Astrocyte (in vitro differentiated cells and primary cell): ENCODE measurements around the gene ARMH4. TPM values are rescaled to one million over a fixed set of nuclear protein-coding genes. Genes with fewer than 3 reads are reported as not detected.

Experiments used
- DNase-seq: peaks from one replicate; pipeline ENCODE4 v3.0.0-alpha.2; 2010; ENCODE audit warnings: low read depth
- FAIRE-seq: peaks from 2 replicates; lab custom pipeline; 2011; peaks lifted over from hg19 to GRCh38; lab: Jason Lieb, UNC
- H2AFZ ChIP-seq: 2 replicates; pipeline ENCODE4 v1.6.0; 2012; ENCODE audit warnings: low read depth, low read length, inconsistent platforms
- H3K27ac ChIP-seq: 2 replicates; pipeline ENCODE4 v1.5.1; 2011; ENCODE audit warnings: low read depth, low read length, inconsistent platforms
- H3K27me3 ChIP-seq: 2 replicates; pipeline ENCODE4 v1.6.0; 2011; ENCODE audit warnings: low read length, inconsistent platforms; ENCODE audit not compliant: insufficient read depth
- H3K36me3 ChIP-seq: 2 replicates; pipeline ENCODE4 v1.5.1; 2011; ENCODE audit warnings: low read length, inconsistent platforms; ENCODE audit not compliant: insufficient read depth
- H3K4me1 ChIP-seq: 2 replicates; pipeline ENCODE4 v1.5.1; 2011; ENCODE audit warnings: low read length, inconsistent platforms; ENCODE audit not compliant: insufficient read depth
- H3K4me2 ChIP-seq: 2 replicates; pipeline ENCODE4 v1.6.0; 2012; ENCODE audit warnings: low read length, inconsistent platforms
- H3K4me3 ChIP-seq: 2 replicates; pipeline ENCODE4 v1.5.1; 2011; ENCODE audit warnings: low read depth, mild to moderate bottlenecking, low read length, inconsistent platforms; ENCODE audit not compliant: insufficient read depth
- H3K79me2 ChIP-seq: 2 replicates; pipeline ENCODE4 v1.6.0; 2012; ENCODE audit warnings: mild to moderate bottlenecking, low read length, inconsistent platforms; ENCODE audit not compliant: insufficient read depth
- H3K9ac ChIP-seq: 2 replicates; pipeline ENCODE4 v1.6.0; 2012; ENCODE audit warnings: mild to moderate bottlenecking, low read length, inconsistent platforms
- H3K9me3 ChIP-seq: 2 replicates; pipeline ENCODE4 v1.5.1; 2012; ENCODE audit warnings: low read depth, mild to moderate bottlenecking, low read length, inconsistent platforms; ENCODE audit not compliant: insufficient read depth
- H4K20me1 ChIP-seq: 2 replicates; pipeline ENCODE4 v1.6.0; 2012; ENCODE audit warnings: low read length, inconsistent platforms; ENCODE audit not compliant: insufficient read depth
- H3K27ac Mint-ChIP-seq: one replicate; pipeline ENCODE4 v1.8.0; 2021; ENCODE audit warnings: mild to moderate bottlenecking, mixed read lengths; ENCODE audit not compliant: unreplicated experiment
- H3K27me3 Mint-ChIP-seq: one replicate; pipeline ENCODE4 v1.8.0; 2021; ENCODE audit warnings: low read depth, mixed read lengths; ENCODE audit not compliant: unreplicated experiment
- H3K36me3 Mint-ChIP-seq: one replicate; pipeline ENCODE4 v1.8.0; 2021; ENCODE audit warnings: low read depth, mixed read lengths; ENCODE audit not compliant: unreplicated experiment
- H3K4me1 Mint-ChIP-seq: one replicate; pipeline ENCODE4 v1.8.0; 2021; ENCODE audit warnings: low read depth, mixed read lengths; ENCODE audit not compliant: unreplicated experiment
- H3K4me3 Mint-ChIP-seq: one replicate; pipeline ENCODE4 v1.8.0; 2021; ENCODE audit warnings: mild to moderate bottlenecking, moderate library complexity, mixed read lengths; ENCODE audit not compliant: unreplicated experiment
- H3K9me3 Mint-ChIP-seq: one replicate; pipeline ENCODE4 v1.8.0; 2021; ENCODE audit warnings: mild to moderate bottlenecking, mixed read lengths; ENCODE audit not compliant: unreplicated experiment
- EZH2 ChIP-seq: IDR thresholded peaks from 2 replicates; pipeline ENCODE4 v1.6.1; 2012; ENCODE audit warnings: mild to moderate bottlenecking, low read length, inconsistent platforms; ENCODE audit not compliant: insufficient read depth
- total RNA-seq: library from RNA; stranded (reverse); gene quantifications from 2 replicates; pipeline ENCODE4 v1.2.1, GENCODE V29; 2021
- TF ChIP-seq, protein P1 (sequence below): IDR thresholded peaks from 2 replicates; pipeline ENCODE4 v1.5.1; 2011; ENCODE audit warnings: low read depth, mild to moderate bottlenecking, inconsistent platforms, low read length, moderate library complexity; ENCODE audit not compliant: insufficient read depth

Gene ARMH4
- total RNA-seq, 1 donor from 2014 or later, result 19.3 TPM

DNA sequence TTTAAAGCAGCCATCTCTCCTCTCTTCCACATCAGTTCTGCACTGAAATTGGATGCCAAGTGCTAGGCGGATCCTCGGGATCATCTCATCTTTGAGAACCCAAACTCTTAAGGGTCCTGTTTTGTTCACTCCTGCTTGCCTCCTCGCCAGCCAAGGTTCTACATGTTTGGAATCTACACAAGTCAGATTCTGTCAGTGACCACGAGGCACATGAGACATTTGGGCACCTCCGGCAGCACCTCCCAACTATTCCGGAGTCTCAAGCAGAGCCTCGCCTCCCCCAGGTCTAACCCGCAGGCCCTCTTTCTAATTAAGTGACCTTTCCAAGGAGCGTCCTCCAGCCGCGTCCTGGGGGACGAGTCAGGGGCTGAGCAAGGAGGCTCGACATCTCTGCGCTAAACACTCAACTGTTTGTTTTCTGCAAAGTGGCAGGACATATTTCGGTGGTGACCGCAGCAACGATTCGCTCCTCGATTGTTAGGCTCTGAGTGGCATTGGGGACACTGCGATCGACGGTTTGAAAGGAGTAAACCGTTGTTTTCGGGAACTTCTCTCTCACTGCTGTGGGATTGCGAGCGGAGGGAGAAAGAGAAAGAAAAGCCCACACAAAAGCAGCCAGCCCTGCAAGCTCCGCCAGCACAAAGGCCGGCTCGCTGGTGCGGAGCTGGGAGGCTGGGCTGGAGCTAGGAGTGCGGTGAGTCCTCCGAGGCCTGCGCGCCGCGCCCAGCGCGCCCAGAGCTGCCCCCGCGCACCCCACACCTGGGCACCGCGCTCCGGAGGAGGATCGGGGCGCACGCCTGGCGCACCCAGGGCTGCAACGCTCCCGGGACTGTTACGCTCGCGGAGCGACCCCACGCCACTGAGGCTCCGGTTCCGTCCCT, 640 bp downstream of the ARMH4 start:
- H3K4me2 ChIP-seq, result peak overlapping the region; percentile 87
- H3K27me3 ChIP-seq, result peaks cover 21% of the 10 kb centered on the region
- H4K20me1 ChIP-seq, result no peaks in the 10 kb centered on the region
- H3K4me3 Mint-ChIP-seq, result peak overlapping the region; percentile 89
- peak overlapping the region; percentile 41 for H3K27ac Mint-ChIP-seq
- peak overlapping the region; percentile 82 for H3K9ac ChIP-seq
- no peak overlapping the region for H3K27ac ChIP-seq
- H3K4me1 ChIP-seq, result peaks cover 9% of the 10 kb centered on the region
- H3K36me3 ChIP-seq, result no peaks in the 10 kb centered on the region
- H3K4me1 Mint-ChIP-seq, result peaks cover 9% of the 10 kb centered on the region
- peak overlapping the region; percentile 95 for H2AFZ ChIP-seq
- peak overlapping the region; percentile 90 for H3K4me3 ChIP-seq
- DNase-seq (peak; percentile 35), FAIRE-seq (no peak)
- no peaks in the 10 kb centered on the region for H3K9me3 ChIP-seq
- H3K9me3 Mint-ChIP-seq, result no peaks in the 10 kb centered on the region
- no peaks in the 10 kb centered on the region for H3K79me2 ChIP-seq
- no peak for TF ChIP-seq EZH2
- TF ChIP-seq, protein P1, sequence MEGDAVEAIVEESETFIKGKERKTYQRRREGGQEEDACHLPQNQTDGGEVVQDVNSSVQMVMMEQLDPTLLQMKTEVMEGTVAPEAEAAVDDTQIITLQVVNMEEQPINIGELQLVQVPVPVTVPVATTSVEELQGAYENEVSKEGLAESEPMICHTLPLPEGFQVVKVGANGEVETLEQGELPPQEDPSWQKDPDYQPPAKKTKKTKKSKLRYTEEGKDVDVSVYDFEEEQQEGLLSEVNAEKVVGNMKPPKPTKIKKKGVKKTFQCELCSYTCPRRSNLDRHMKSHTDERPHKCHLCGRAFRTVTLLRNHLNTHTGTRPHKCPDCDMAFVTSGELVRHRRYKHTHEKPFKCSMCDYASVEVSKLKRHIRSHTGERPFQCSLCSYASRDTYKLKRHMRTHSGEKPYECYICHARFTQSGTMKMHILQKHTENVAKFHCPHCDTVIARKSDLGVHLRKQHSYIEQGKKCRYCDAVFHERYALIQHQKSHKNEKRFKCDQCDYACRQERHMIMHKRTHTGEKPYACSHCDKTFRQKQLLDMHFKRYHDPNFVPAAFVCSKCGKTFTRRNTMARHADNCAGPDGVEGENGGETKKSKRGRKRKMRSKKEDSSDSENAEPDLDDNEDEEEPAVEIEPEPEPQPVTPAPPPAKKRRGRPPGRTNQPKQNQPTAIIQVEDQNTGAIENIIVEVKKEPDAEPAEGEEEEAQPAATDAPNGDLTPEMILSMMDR, result no peak
- peaks cover 2% of the 10 kb centered on the region for H3K36me3 Mint-ChIP-seq
- peaks cover 23% of the 10 kb centered on the region for H3K27me3 Mint-ChIP-seq

DNA sequence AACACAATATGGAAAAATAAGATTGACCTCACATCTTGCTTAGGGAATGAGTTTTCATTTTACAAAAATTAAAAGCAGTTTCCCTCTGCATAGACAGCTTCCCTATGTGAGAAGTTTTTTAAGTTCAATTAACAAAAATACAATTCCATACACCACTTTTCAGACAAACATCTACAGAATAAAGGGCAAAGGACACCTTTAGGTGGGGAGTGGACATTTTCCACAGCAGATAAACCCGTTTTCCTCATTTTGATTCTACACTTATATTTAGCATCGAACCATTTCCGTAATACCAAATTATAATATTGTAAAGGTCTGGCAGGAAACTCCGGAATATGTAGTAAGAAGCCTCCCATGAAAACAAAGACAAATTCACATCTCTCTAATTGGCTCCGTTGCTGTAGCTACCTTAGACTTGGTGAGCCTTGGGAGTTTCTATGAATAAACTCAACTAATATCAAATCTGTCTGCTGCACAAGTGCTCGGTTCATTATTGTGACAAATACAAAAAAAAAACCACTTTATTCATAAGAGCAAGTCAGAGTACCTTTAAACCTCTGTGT, 1.7 kb downstream of the ARMH4 start:
- H3K9me3 Mint-ChIP-seq, result no peaks in the 10 kb centered on the region
- H3K36me3 Mint-ChIP-seq, result peaks cover 2% of the 10 kb centered on the region
- Histone ChIP-seq H2AFZ (no peak overlapping the region), H3K36me3 (no peaks in the 10 kb centered on the region), H3K4me2 (no peak overlapping the region), H3K27me3 (peaks cover 21% of the 10 kb centered on the region), H3K4me1 (peaks cover 9% of the 10 kb centered on the region), H3K27ac (no peak overlapping the region), H3K9me3 (no peaks in the 10 kb centered on the region), H3K9ac (no peak overlapping the region), H4K20me1 (no peaks in the 10 kb centered on the region), H3K79me2 (no peaks in the 10 kb centered on the region), H3K4me3 (no peak overlapping the region)
- no peak overlapping the region for H3K27ac Mint-ChIP-seq
- FAIRE-seq (no peak), DNase-seq (no peak)
- H3K4me1 Mint-ChIP-seq, result peaks cover 9% of the 10 kb centered on the region
- TF ChIP-seq, protein P1, result no peak
- TF ChIP-seq EZH2, result no peak
- peaks cover 23% of the 10 kb centered on the region for H3K27me3 Mint-ChIP-seq
- peak overlapping the region; percentile 89 for H3K4me3 Mint-ChIP-seq

DNA sequence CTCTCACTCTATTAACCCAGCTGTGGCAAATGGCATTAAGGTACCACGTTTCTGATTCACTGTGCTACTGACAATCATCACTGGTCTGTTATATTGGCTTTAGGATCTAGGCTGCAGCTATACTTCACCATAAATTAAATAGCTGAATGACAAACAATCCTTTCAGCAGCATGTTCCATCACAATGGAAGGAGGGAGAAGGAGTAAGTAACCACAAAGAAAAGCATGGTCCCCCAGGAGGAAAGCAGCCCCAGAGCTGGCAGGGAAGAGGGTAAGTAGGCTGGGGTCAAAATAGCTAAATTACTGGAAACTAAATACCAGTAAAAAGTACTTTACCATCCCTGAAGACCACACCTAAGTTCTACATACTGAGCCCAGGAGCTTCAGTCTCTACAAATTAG, 2.8 kb downstream of the ARMH4 start:
- H3K9me3 Mint-ChIP-seq, result no peaks in the 10 kb centered on the region
- Histone ChIP-seq H3K9me3 (no peaks in the 10 kb centered on the region), H3K36me3 (no peaks in the 10 kb centered on the region), H3K79me2 (no peaks in the 10 kb centered on the region), H3K27me3 (peaks cover 21% of the 10 kb centered on the region), H2AFZ (no peak overlapping the region), H3K4me1 (peaks cover 9% of the 10 kb centered on the region), H3K27ac (no peak overlapping the region), H3K4me2 (no peak overlapping the region), H4K20me1 (no peaks in the 10 kb centered on the region), H3K9ac (no peak overlapping the region), H3K4me3 (no peak overlapping the region)
- H3K4me1 Mint-ChIP-seq, result peaks cover 9% of the 10 kb centered on the region
- TF ChIP-seq, protein P1, result no peak
- TF ChIP-seq EZH2, result no peak
- FAIRE-seq (no peak), DNase-seq (no peak)
- peaks cover 23% of the 10 kb centered on the region for H3K27me3 Mint-ChIP-seq
- peaks cover 2% of the 10 kb centered on the region for H3K36me3 Mint-ChIP-seq
- no peak overlapping the region for H3K27ac Mint-ChIP-seq
- no peak overlapping the region for H3K4me3 Mint-ChIP-seq
